ENCODE data around the gene HK3.

Gene HK3, protein sequence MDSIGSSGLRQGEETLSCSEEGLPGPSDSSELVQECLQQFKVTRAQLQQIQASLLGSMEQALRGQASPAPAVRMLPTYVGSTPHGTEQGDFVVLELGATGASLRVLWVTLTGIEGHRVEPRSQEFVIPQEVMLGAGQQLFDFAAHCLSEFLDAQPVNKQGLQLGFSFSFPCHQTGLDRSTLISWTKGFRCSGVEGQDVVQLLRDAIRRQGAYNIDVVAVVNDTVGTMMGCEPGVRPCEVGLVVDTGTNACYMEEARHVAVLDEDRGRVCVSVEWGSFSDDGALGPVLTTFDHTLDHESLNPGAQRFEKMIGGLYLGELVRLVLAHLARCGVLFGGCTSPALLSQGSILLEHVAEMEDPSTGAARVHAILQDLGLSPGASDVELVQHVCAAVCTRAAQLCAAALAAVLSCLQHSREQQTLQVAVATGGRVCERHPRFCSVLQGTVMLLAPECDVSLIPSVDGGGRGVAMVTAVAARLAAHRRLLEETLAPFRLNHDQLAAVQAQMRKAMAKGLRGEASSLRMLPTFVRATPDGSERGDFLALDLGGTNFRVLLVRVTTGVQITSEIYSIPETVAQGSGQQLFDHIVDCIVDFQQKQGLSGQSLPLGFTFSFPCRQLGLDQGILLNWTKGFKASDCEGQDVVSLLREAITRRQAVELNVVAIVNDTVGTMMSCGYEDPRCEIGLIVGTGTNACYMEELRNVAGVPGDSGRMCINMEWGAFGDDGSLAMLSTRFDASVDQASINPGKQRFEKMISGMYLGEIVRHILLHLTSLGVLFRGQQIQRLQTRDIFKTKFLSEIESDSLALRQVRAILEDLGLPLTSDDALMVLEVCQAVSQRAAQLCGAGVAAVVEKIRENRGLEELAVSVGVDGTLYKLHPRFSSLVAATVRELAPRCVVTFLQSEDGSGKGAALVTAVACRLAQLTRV

GRCh38 chr5:176899296-176899891 lies at the start of gene HK3:
HK3 (minus strand) TSS chr5:176899346; CDS start chr5:176896159, 3,187 bp downstream.
- no peaks in the 10 kb centered on the region for H3K9me3 ChIP-seq (ENCODE audit: control insufficient read depth in 1 of 2, low read length in 2 of 2)
- H3K27ac ChIP-seq (ENCODE audit: low read length): peak within 1 kb of the TSS; percentile 6
- H3K4me1 ChIP-seq (ENCODE audit: control insufficient read depth in 1 of 2, insufficient read depth in 2 of 2, low read length in 2 of 2): peaks cover 0 to 7% of the 10 kb centered on the region in 2 donors
- H3K27me3 ChIP-seq (ENCODE audit: low read depth, low read length): no peaks in the 10 kb centered on the region
- peaks cover 16 to 19% of the 10 kb centered on the region in 2 donors for H3K36me3 ChIP-seq (ENCODE audit: control insufficient read depth in 1 of 2, insufficient read depth in 2 of 2, low read length in 2 of 2)
- H3K4me3 ChIP-seq (ENCODE audit: low read depth in 1 of 2, low read length in 2 of 2): peak within 1 kb of the TSS; percentile 6 to 7

DNA sequence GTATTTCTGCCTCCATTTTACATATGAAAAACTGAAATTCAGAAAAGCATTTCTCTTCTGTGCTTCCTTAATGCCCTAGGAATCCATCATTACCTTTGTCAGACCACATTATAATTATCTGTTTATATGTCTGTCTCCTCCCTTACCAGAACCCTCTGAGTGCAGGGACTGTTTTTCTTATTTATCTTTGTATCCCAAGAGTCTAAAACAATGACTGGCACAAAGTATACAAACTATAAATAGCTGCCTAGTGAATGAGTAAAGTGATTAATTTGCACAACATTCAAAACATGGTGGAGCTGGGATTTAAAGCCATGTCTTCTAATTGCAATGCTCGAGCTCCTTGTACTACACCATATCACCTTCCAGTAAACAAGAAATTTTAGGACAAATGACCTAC lies 49.3 kb upstream of the HK3 start:
- H3K4me3 ChIP-seq (ENCODE audit: low read depth in 1 of 2, low read length in 2 of 2): no peak overlapping the region
- no peak overlapping the region for H3K27ac ChIP-seq (ENCODE audit: low read length)
- peaks cover 0 to 10% of the 10 kb centered on the region in 2 donors for H3K4me1 ChIP-seq (ENCODE audit: control insufficient read depth in 1 of 2, insufficient read depth in 2 of 2, low read length in 2 of 2)
- H3K27me3 ChIP-seq (ENCODE audit: low read depth, low read length): no peaks in the 10 kb centered on the region
- peaks cover 34 to 52% of the 10 kb centered on the region in 2 donors for H3K36me3 ChIP-seq (ENCODE audit: control insufficient read depth in 1 of 2, insufficient read depth in 2 of 2, low read length in 2 of 2)
- no peaks in the 10 kb centered on the region for H3K9me3 ChIP-seq (ENCODE audit: control insufficient read depth in 1 of 2, low read length in 2 of 2)

DNA sequence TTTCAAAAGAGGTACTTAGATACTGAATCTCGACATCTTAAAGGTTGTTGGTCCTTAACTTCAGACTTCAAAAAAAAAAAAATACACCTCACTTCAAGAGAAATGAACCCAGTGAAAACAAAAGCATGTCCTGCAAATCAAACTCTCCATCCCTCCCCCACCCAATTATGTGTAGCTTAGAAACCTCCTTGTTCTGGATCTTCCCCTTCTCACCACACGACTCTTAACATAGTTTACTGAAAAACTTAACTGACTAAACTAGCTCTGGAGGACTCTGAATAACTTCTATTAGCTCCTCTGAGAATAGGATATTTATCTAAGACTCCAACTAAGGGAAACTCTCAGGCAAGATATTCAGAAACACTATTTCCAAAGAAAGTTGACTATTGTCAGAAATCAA lies 48.7 kb upstream of the HK3 start:
- H3K9me3 ChIP-seq (ENCODE audit: control insufficient read depth in 1 of 2, low read length in 2 of 2): no peaks in the 10 kb centered on the region
- H3K4me3 ChIP-seq (ENCODE audit: low read depth in 1 of 2, low read length in 2 of 2): no peak overlapping the region
- H3K36me3 ChIP-seq (ENCODE audit: control insufficient read depth in 1 of 2, insufficient read depth in 2 of 2, low read length in 2 of 2): peaks cover 34 to 58% of the 10 kb centered on the region in 2 donors
- H3K27ac ChIP-seq (ENCODE audit: low read length): no peak overlapping the region
- H3K4me1 ChIP-seq (ENCODE audit: control insufficient read depth in 1 of 2, insufficient read depth in 2 of 2, low read length in 2 of 2): peaks cover 0 to 10% of the 10 kb centered on the region in 2 donors
- H3K27me3 ChIP-seq (ENCODE audit: low read depth, low read length): no peaks in the 10 kb centered on the region

- Histone ChIP-seq H3K4me1 (ENCODE audit: control insufficient read depth in 1 of 2, insufficient read depth in 2 of 2, low read length in 2 of 2) (peaks cover 0 to 10% of the 10 kb centered on the region in 2 donors), H3K9me3 (ENCODE audit: control insufficient read depth in 1 of 2, low read length in 2 of 2) (no peaks in the 10 kb centered on the region)
Measured at GRCh38 chr5:176944268-176944667, 45.1 kb upstream of the HK3 start.

DNA sequence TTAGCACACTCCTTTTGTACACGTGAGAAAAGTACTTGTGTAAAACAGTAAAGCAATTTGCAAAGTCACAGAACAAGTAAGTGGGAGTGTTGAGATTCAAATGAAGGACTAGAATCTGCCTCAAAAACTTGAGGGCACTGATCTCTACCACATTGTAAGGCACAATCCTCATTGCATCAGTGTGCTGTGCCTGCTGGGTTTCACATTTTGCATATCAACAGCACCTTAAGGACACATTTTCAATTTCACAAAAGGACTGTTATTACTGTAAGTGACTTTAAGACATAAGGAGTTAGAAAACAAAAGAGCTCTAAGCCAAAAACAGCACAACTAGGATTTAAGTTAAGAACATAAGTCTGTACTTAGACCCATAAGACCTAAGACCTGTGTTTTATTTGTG lies 44.7 kb upstream of the HK3 start:
- Histone ChIP-seq H3K27me3 (ENCODE audit: low read depth, low read length) (no peaks in the 10 kb centered on the region), H3K36me3 (ENCODE audit: control insufficient read depth in 1 of 2, insufficient read depth in 2 of 2, low read length in 2 of 2) (peaks cover 21 to 59% of the 10 kb centered on the region in 2 donors), H3K4me3 (ENCODE audit: low read depth in 1 of 2, low read length in 2 of 2) (no peak overlapping the region), H3K9me3 (ENCODE audit: control insufficient read depth in 1 of 2, low read length in 2 of 2) (no peaks in the 10 kb centered on the region), H3K27ac (ENCODE audit: low read length) (no peak overlapping the region), H3K4me1 (ENCODE audit: control insufficient read depth in 1 of 2, insufficient read depth in 2 of 2, low read length in 2 of 2) (peaks cover 0 to 10% of the 10 kb centered on the region in 2 donors)

More at GRCh38 chr5:176944268-176944667, 45.1 kb upstream of the HK3 start:
- Histone ChIP-seq H3K27ac (ENCODE audit: low read length) (no peak overlapping the region), H3K4me3 (ENCODE audit: low read depth in 1 of 2, low read length in 2 of 2) (no peak overlapping the region), H3K27me3 (ENCODE audit: low read depth, low read length) (no peaks in the 10 kb centered on the region), H3K36me3 (ENCODE audit: control insufficient read depth in 1 of 2, insufficient read depth in 2 of 2, low read length in 2 of 2) (peaks cover 23 to 59% of the 10 kb centered on the region in 2 donors)

DNA sequence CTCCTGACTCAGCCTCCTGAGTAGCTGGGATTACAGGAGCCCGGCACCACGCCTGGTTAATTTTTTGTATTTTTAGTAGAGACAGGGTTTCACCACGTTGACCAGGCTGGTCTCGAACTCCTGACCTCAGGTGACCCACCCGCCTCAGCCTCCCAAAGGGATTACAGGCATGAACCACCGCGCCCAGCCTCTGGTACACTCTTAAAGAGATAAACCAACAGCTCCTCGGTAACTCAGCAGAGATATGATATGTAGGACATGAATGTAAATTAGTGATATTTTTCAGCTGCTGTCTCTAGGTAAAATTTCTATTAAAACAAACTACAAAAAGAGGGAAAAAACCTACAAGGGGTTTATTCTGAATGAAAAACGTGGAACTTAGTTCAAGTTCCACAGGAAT lies 42.8 kb upstream of the HK3 start:
- Histone ChIP-seq H3K27ac (ENCODE audit: low read length) (no peak overlapping the region), H3K27me3 (ENCODE audit: low read depth, low read length) (no peaks in the 10 kb centered on the region), H3K9me3 (ENCODE audit: control insufficient read depth in 1 of 2, low read length in 2 of 2) (no peaks in the 10 kb centered on the region), H3K4me3 (ENCODE audit: low read depth in 1 of 2, low read length in 2 of 2) (no peak overlapping the region), H3K4me1 (ENCODE audit: control insufficient read depth in 1 of 2, insufficient read depth in 2 of 2, low read length in 2 of 2) (no peaks in the 10 kb centered on the region), H3K36me3 (ENCODE audit: control insufficient read depth in 1 of 2, insufficient read depth in 2 of 2, low read length in 2 of 2) (peaks cover 21 to 55% of the 10 kb centered on the region in 2 donors)

- Histone ChIP-seq H3K36me3 (ENCODE audit: control insufficient read depth in 1 of 2, insufficient read depth in 2 of 2, low read length in 2 of 2) (peaks cover 2 to 35% of the 10 kb centered on the region in 2 donors), H3K27me3 (ENCODE audit: low read depth, low read length) (no peaks in the 10 kb centered on the region), H3K9me3 (ENCODE audit: control insufficient read depth in 1 of 2, low read length in 2 of 2) (no peaks in the 10 kb centered on the region), H3K27ac (ENCODE audit: low read length) (no peak overlapping the region), H3K4me1 (ENCODE audit: control insufficient read depth in 1 of 2, insufficient read depth in 2 of 2, low read length in 2 of 2) (no peaks in the 10 kb centered on the region), H3K4me3 (ENCODE audit: low read depth in 1 of 2, low read length in 2 of 2) (no peak overlapping the region)
Measured at GRCh38 chr5:176938472-176938871, 39.3 kb upstream of the HK3 start.

DNA sequence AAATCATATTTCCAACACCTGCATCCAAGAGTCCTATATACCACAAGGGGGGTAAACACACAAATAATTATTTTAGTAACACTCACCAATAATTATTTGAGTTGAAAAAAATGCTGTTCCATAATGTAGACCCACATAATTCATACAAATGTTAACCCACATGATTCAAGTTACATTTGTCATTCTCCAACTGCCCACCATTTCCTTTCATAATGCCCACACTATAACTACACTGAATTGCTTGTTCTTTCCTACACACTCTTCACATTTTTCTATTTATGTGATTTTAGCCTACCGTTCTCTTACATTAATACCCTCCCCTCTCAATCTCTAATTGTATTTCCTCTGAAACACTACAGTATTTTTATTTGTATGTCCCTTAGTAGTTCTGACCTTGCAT lies 35.9 kb upstream of the HK3 start:
- H3K36me3 ChIP-seq (ENCODE audit: control insufficient read depth in 1 of 2, insufficient read depth in 2 of 2, low read length in 2 of 2): peaks cover 4 to 40% of the 10 kb centered on the region in 2 donors

GRCh38 chr5:176934309-176934930 lies 35.3 kb upstream of the HK3 start:
- Histone ChIP-seq H3K27me3 (ENCODE audit: low read depth, low read length) (no peaks in the 10 kb centered on the region), H3K4me1 (ENCODE audit: control insufficient read depth in 1 of 2, insufficient read depth in 2 of 2, low read length in 2 of 2) (no peaks in the 10 kb centered on the region), H3K36me3 (ENCODE audit: control insufficient read depth in 1 of 2, insufficient read depth in 2 of 2, low read length in 2 of 2) (peaks cover 4 to 39% of the 10 kb centered on the region in 2 donors), H3K9me3 (ENCODE audit: control insufficient read depth in 1 of 2, low read length in 2 of 2) (no peaks in the 10 kb centered on the region), H3K4me3 (ENCODE audit: low read depth in 1 of 2, low read length in 2 of 2) (no peak overlapping the region), H3K27ac (ENCODE audit: low read length) (no peak overlapping the region)

More for the DNA sequence above, 35.9 kb upstream of the HK3 start:
- Histone ChIP-seq H3K4me3 (ENCODE audit: low read depth in 1 of 2, low read length in 2 of 2) (no peak overlapping the region), H3K27me3 (ENCODE audit: low read depth, low read length) (no peaks in the 10 kb centered on the region), H3K27ac (ENCODE audit: low read length) (no peak overlapping the region), H3K9me3 (ENCODE audit: control insufficient read depth in 1 of 2, low read length in 2 of 2) (no peaks in the 10 kb centered on the region), H3K4me1 (ENCODE audit: control insufficient read depth in 1 of 2, insufficient read depth in 2 of 2, low read length in 2 of 2) (no peaks in the 10 kb centered on the region)

DNA sequence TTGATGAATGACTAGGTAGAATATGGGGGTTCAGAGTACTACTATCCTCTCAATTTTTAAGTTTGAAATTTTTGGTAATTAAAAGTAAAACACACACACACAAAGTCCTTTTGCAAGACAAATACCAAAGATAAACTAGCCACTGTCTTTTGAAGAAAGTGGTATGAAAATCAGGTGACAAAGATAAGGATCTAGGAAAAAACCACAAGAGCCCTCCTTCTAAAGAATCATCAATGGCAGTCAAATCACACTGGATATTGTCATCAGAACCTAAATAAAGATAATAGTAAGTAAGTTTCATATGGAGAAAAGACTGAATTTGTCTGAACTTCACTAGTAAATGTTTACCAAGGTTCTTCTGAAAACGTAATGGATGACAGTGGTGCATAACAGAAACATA lies 30.5 kb upstream of the HK3 start:
- Histone ChIP-seq H3K36me3 (ENCODE audit: control insufficient read depth in 1 of 2, insufficient read depth in 2 of 2, low read length in 2 of 2) (peaks cover 4 to 25% of the 10 kb centered on the region in 2 donors), H3K9me3 (ENCODE audit: control insufficient read depth in 1 of 2, low read length in 2 of 2) (no peaks in the 10 kb centered on the region), H3K27ac (ENCODE audit: low read length) (no peak overlapping the region), H3K4me3 (ENCODE audit: low read depth in 1 of 2, low read length in 2 of 2) (no peak overlapping the region), H3K27me3 (ENCODE audit: low read depth, low read length) (no peaks in the 10 kb centered on the region), H3K4me1 (ENCODE audit: control insufficient read depth in 1 of 2, insufficient read depth in 2 of 2, low read length in 2 of 2) (no peaks in the 10 kb centered on the region)

Measured in muscle layer of duodenum (tissue), 2 donors.